ENCODE data around the gene CPSF3. TPM values are rescaled to one million over a fixed set of nuclear protein-coding genes. Genes with fewer than 3 reads are reported as not detected.

The CPSF3 gene
- total RNA-seq, 5 donors from 2014 or later (not counting 1 experiment from before 2014, with no cell fraction given): 16.0 to 25.1 (median 21.3) TPM

GRCh38 chr2:9417725-9418124 is 5.7 kb upstream of the CPSF3 start:
- H3K9me3 ChIP-seq: no peaks in the 10 kb centered on the region
- peaks cover 5 to 14% of the 10 kb centered on the region in 2 donors for H3K36me3 ChIP-seq (ENCODE audit: control insufficient read depth in 2 of 2, extremely low read depth in 1 of 2, insufficient read depth in 1 of 2, low read length in 1 of 2)
- DNase-seq (no peak), ATAC-seq (replicated peaks in 1 of 4) (no peak)
- H3K4me3 ChIP-seq (ENCODE audit: control insufficient read depth in 1 of 2, extremely low read depth in 1 of 2, low read length in 1 of 2): no peak overlapping the region
- Mint-ChIP-seq H3K36me3 (peaks cover 28% of the 10 kb centered on the region), H3K4me1 (peaks cover 47 to 60% (median 55%) of the 10 kb centered on the region in 3 donors), H3K27me3 (no peaks in the 10 kb centered on the region), H3K4me3 (no peak overlapping the region), H3K27ac (no peak overlapping the region), H3K9me3 (no peaks in the 10 kb centered on the region)
- no peak overlapping the region for H3K27ac ChIP-seq (ENCODE audit: low read length)
- 100% methylated on average over 2 of the region's 3 CpGs for WGBS (ENCODE audit: insufficient coverage)
- CTCF ChIA-PET: interaction anchor here (0.6 to 0.7 kb wide), 2 partner anchors 20 to 688 kb away, joined by 3 read pairs; no protein-coding TSS in a partner anchor
- H3K27me3 ChIP-seq (replicated peaks in 1 of 2; ENCODE audit: control insufficient read depth in 2 of 2, extremely low read depth in 1 of 2, insufficient read depth in 2 of 2, low read length in 1 of 2): no peaks in the 10 kb centered on the region
- peaks cover 2 to 25% of the 10 kb centered on the region in 2 experiments for H3K4me1 ChIP-seq (ENCODE audit: control insufficient read depth in 1 of 2, extremely low read depth in 1 of 2, insufficient read depth in 2 of 2, low read length in 2 of 2)
- POLR2A ChIA-PET: interaction anchor here in 1 of 2 donors (0.8 kb wide), 1 partner anchor 34 kb away, joined by 3 read pairs; no protein-coding TSS in a partner anchor

GRCh38 chr2:9418746-9419145 is 4.7 kb upstream of the CPSF3 start:
- no peak overlapping the region for H3K4me3 Mint-ChIP-seq
- peaks cover 47 to 59% (median 55%) of the 10 kb centered on the region in 3 donors for H3K4me1 Mint-ChIP-seq
- Histone ChIP-seq H3K27me3 (replicated peaks in 1 of 2; ENCODE audit: control insufficient read depth in 2 of 2, extremely low read depth in 1 of 2, insufficient read depth in 2 of 2, low read length in 1 of 2) (no peaks in the 10 kb centered on the region), H3K4me1 (ENCODE audit: control insufficient read depth in 1 of 2, extremely low read depth in 1 of 2, insufficient read depth in 2 of 2, low read length in 2 of 2) (peaks cover 2 to 26% of the 10 kb centered on the region in 2 experiments), H3K36me3 (ENCODE audit: control insufficient read depth in 2 of 2, extremely low read depth in 1 of 2, insufficient read depth in 1 of 2, low read length in 1 of 2) (peaks cover 5 to 9% of the 10 kb centered on the region in 2 donors), H3K4me3 (ENCODE audit: control insufficient read depth in 1 of 2, extremely low read depth in 1 of 2, low read length in 1 of 2) (no peak overlapping the region), H3K27ac (ENCODE audit: low read length) (no peak overlapping the region), H3K9me3 (no peaks in the 10 kb centered on the region)
- ATAC-seq (replicated peaks in 1 of 4): no peak
- no peaks in the 10 kb centered on the region for H3K9me3 Mint-ChIP-seq
- DNase-seq: no peak
- no peaks in the 10 kb centered on the region for H3K27me3 Mint-ChIP-seq
- ChIA-PET CTCF (no interaction called here), POLR2A (no interaction called here)
- H3K27ac Mint-ChIP-seq: no peak overlapping the region
- 94% methylated on average over 2 of the region's 4 CpGs for WGBS (ENCODE audit: insufficient coverage)
- peaks cover 24% of the 10 kb centered on the region for H3K36me3 Mint-ChIP-seq

GRCh38 chr2:9419541-9419940 is 3.9 kb upstream of the CPSF3 start:
- ATAC-seq (replicated peaks in 1 of 4) (no peak), DNase-seq (no peak)
- Mint-ChIP-seq H3K4me1 (peaks cover 39 to 53% (median 49%) of the 10 kb centered on the region in 3 donors), H3K9me3 (no peaks in the 10 kb centered on the region), H3K27me3 (no peaks in the 10 kb centered on the region), H3K4me3 (no peak overlapping the region), H3K27ac (no peak overlapping the region), H3K36me3 (peaks cover 18% of the 10 kb centered on the region)
- H3K27ac ChIP-seq (ENCODE audit: low read length): no peak overlapping the region
- ChIA-PET CTCF (no interaction called here), POLR2A (interaction anchor here in 1 of 2 donors (0.6 kb wide), 1 partner anchor 31 kb away, joined by 4 read pairs; no protein-coding TSS in a partner anchor)
- H3K4me3 ChIP-seq (ENCODE audit: control insufficient read depth in 1 of 2, extremely low read depth in 1 of 2, low read length in 1 of 2): no peak overlapping the region
- peaks cover 5 to 9% of the 10 kb centered on the region in 2 donors for H3K36me3 ChIP-seq (ENCODE audit: control insufficient read depth in 2 of 2, extremely low read depth in 1 of 2, insufficient read depth in 1 of 2, low read length in 1 of 2)
- no peaks in the 10 kb centered on the region for H3K27me3 ChIP-seq (replicated peaks in 1 of 2; ENCODE audit: control insufficient read depth in 2 of 2, extremely low read depth in 1 of 2, insufficient read depth in 2 of 2, low read length in 1 of 2)
- H3K4me1 ChIP-seq (ENCODE audit: control insufficient read depth in 1 of 2, extremely low read depth in 1 of 2, insufficient read depth in 2 of 2, low read length in 2 of 2): peaks cover 8 to 34% of the 10 kb centered on the region in 2 experiments
- no peaks in the 10 kb centered on the region for H3K9me3 ChIP-seq
- 100% methylated on average over 1 of the region's 3 CpGs for WGBS (ENCODE audit: insufficient coverage)

- Mint-ChIP-seq H3K9me3 (no peaks in the 10 kb centered on the region), H3K36me3 (peaks cover 18% of the 10 kb centered on the region), H3K4me3 (peak overlapping the region in 1 of 3 donors; percentile 31), H3K27ac (no peak overlapping the region), H3K27me3 (no peaks in the 10 kb centered on the region), H3K4me1 (peaks cover 38 to 51% (median 49%) of the 10 kb centered on the region in 3 donors)
- Histone ChIP-seq H3K4me1 (ENCODE audit: control insufficient read depth in 1 of 2, extremely low read depth in 1 of 2, insufficient read depth in 2 of 2, low read length in 2 of 2) (peaks cover 10 to 38% of the 10 kb centered on the region in 2 experiments), H3K27me3 (replicated peaks in 1 of 2; ENCODE audit: control insufficient read depth in 2 of 2, extremely low read depth in 1 of 2, insufficient read depth in 2 of 2, low read length in 1 of 2) (no peaks in the 10 kb centered on the region), H3K36me3 (ENCODE audit: control insufficient read depth in 2 of 2, extremely low read depth in 1 of 2, insufficient read depth in 1 of 2, low read length in 1 of 2) (peaks cover 5 to 9% of the 10 kb centered on the region in 2 donors), H3K4me3 (ENCODE audit: control insufficient read depth in 1 of 2, extremely low read depth in 1 of 2, low read length in 1 of 2) (no peak overlapping the region), H3K27ac (ENCODE audit: low read length) (no peak overlapping the region), H3K9me3 (no peaks in the 10 kb centered on the region)
- no peak for DNase-seq
- WGBS (ENCODE audit: insufficient coverage): 97% methylated on average over 10 of the region's 10 CpGs
- CTCF ChIA-PET: no interaction called here
- ATAC-seq (replicated peaks in 1 of 4): no peak
- POLR2A ChIA-PET: no interaction called here
These were observed 3.0 kb upstream of the CPSF3 start for GRCh38 chr2:9420495-9420894.

- H3K9me3 Mint-ChIP-seq: no peaks in the 10 kb centered on the region
- WGBS (ENCODE audit: insufficient coverage): 17% methylated on average over 42 of the region's 42 CpGs
- Histone ChIP-seq H3K4me3 (ENCODE audit: control insufficient read depth in 1 of 2, extremely low read depth in 1 of 2, low read length in 1 of 2) (peak overlapping the region; percentile 88 to 95), H3K4me1 (ENCODE audit: control insufficient read depth in 1 of 2, extremely low read depth in 1 of 2, insufficient read depth in 2 of 2, low read length in 2 of 2) (peaks cover 10 to 30% of the 10 kb centered on the region in 2 experiments), H3K27ac (ENCODE audit: low read length) (peak overlapping the region; percentile 50), H3K27me3 (replicated peaks in 1 of 2; ENCODE audit: control insufficient read depth in 2 of 2, extremely low read depth in 1 of 2, insufficient read depth in 2 of 2, low read length in 1 of 2) (no peaks in the 10 kb centered on the region), H3K36me3 (ENCODE audit: control insufficient read depth in 2 of 2, extremely low read depth in 1 of 2, insufficient read depth in 1 of 2, low read length in 1 of 2) (peaks cover 0 to 9% of the 10 kb centered on the region in 2 donors), H3K9me3 (no peaks in the 10 kb centered on the region)
- peaks cover 29 to 40% (median 35%) of the 10 kb centered on the region in 3 donors for H3K4me1 Mint-ChIP-seq
- CTCF ChIA-PET: no interaction called here
- no peaks in the 10 kb centered on the region for H3K27me3 Mint-ChIP-seq
- peak overlapping the region; percentile 87 for H3K27ac Mint-ChIP-seq
- DNase-seq (peak in 31 of 35 experiments; percentile 6 to 60 (median 23)), ATAC-seq (replicated peaks in 1 of 4) (peak; percentile 18 to 41 (median 31))
- H3K36me3 Mint-ChIP-seq: peaks cover 14% of the 10 kb centered on the region
- POLR2A ChIA-PET: interaction anchor here (0.5 to 0.9 kb wide), 4 partner anchors 51 to 1903 kb away, joined by 3 to 4 read pairs (median 3); no protein-coding TSS in a partner anchor
- H3K4me3 Mint-ChIP-seq: no peak overlapping the region
These were observed 944 bp upstream of the CPSF3 start for GRCh38 chr2:9422321-9423099.

- DNase-seq (peak in 26 of 35 experiments; percentile 5 to 54 (median 20)), ATAC-seq (replicated peaks in 1 of 4) (peak; percentile 4 to 20 (median 4))
- H3K27ac Mint-ChIP-seq: peak overlapping the region; percentile 93
- POLR2A ChIA-PET: interaction anchor here (0.5 to 0.7 kb wide), 2 partner anchors 21 to 260 kb away, joined by 3 read pairs; no protein-coding TSS in a partner anchor
- H3K27me3 Mint-ChIP-seq: no peaks in the 10 kb centered on the region
- Histone ChIP-seq H3K9me3 (no peaks in the 10 kb centered on the region), H3K4me1 (ENCODE audit: control insufficient read depth in 1 of 2, extremely low read depth in 1 of 2, insufficient read depth in 2 of 2, low read length in 2 of 2) (peaks cover 10 to 30% of the 10 kb centered on the region in 2 experiments), H3K27me3 (replicated peaks in 1 of 2; ENCODE audit: control insufficient read depth in 2 of 2, extremely low read depth in 1 of 2, insufficient read depth in 2 of 2, low read length in 1 of 2) (no peaks in the 10 kb centered on the region), H3K36me3 (ENCODE audit: control insufficient read depth in 2 of 2, extremely low read depth in 1 of 2, insufficient read depth in 1 of 2, low read length in 1 of 2) (peaks cover 0 to 5% of the 10 kb centered on the region in 2 donors), H3K27ac (ENCODE audit: low read length) (peak overlapping the region; percentile 81), H3K4me3 (ENCODE audit: control insufficient read depth in 1 of 2, extremely low read depth in 1 of 2, low read length in 1 of 2) (peak overlapping the region; percentile 88 to 95)
- CTCF ChIA-PET: interaction anchor here in 1 of 2 donors (0.5 kb wide), 1 partner anchor 254 kb away, joined by 5 read pairs; no protein-coding TSS in a partner anchor
- H3K36me3 Mint-ChIP-seq: peaks cover 10% of the 10 kb centered on the region
- no peak overlapping the region for H3K4me3 Mint-ChIP-seq
- peaks cover 26 to 33% (median 26%) of the 10 kb centered on the region in 3 donors for H3K4me1 Mint-ChIP-seq
- H3K9me3 Mint-ChIP-seq: no peaks in the 10 kb centered on the region
- 0% methylated on average over 18 of the region's 21 CpGs for WGBS (ENCODE audit: insufficient coverage)
These were observed 443 bp downstream of the CPSF3 start for GRCh38 chr2:9423922-9424272.

Measured in T-cell (primary cell).